ENCODE results near the gene FRMD4A. TPM values are rescaled to one million over a fixed set of nuclear protein-coding genes. Genes with fewer than 3 reads are reported as not detected.

The FRMD4A gene
- polyA plus RNA-seq, 3 donors: 82.0 to 91.8 (median 86.9) TPM

DNA sequence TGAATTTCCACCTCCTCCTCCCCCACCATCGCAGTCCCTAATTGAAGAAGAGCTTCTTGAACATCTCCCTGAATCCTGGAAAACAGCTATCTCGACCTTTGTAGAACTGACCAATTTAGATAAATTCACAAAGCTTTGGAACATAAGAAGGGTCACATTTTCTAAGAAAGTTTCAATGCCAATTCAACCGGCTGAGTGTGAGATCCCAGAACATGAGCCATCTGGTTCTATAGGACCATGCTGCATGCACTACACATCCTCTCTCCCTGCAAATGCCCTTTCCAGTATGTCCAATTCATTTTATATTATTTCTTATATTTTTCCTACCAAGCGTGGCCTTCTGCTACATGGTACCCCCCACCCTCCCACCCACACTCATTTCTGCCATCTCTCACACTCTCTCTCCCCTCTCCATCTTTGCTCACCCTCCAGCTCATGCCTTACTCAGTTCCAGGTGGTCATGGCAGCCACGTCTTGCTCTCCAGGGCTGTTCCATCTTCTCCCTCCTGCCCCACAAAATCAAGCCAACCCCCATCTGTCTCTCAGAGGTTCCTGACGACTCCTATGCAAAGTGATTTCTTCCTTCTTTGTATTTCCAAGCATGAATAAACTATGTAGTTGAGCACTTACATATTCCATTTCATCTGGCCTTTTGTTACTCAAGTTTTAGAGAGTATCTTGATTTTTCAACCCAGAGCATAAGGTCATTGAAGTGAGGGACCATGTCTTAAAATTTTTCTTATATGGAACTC is 19.3 kb downstream of the FRMD4A start:
- no peak for DNase-seq (ENCODE audit: extremely low read depth in 1 of 11, low read depth in 9 of 11, low spot score in 4 of 11)

- no peak for DNase-seq (ENCODE audit: extremely low read depth in 1 of 11, low read depth in 9 of 11, low spot score in 4 of 11)
These were observed 21.1 kb downstream of the FRMD4A start for GRCh38 chr10:14309593-14309992.

- no peak for DNase-seq (ENCODE audit: extremely low read depth in 1 of 11, low read depth in 9 of 11, low spot score in 4 of 11)
These were observed 24.5 kb downstream of the FRMD4A start for GRCh38 chr10:14306190-14306589.

- DNase-seq (ENCODE audit: extremely low read depth in 1 of 11, low read depth in 9 of 11, low spot score in 4 of 11): no peak
These were observed 26.7 kb downstream of the FRMD4A start for GRCh38 chr10:14304046-14304445.

DNA sequence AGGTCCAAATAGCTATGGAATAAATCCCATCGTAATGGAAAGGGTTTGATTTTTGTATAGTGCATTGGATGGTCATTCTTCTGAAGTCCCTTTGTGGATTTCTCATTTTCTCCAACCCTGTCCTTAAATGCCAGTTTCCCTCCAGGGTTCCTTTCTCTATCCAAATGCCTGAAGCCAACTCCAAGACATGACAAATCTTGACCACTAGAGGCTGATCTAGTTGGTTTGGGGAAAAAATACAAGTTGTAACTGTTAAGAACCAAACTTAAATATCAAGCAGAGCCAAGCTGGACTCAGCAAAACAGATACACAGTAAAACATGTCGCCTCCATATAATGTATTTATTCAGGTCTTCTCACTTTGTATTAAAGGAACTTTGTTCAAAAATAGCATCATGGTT is 28.7 kb downstream of the FRMD4A start:
- no peak for DNase-seq (ENCODE audit: extremely low read depth in 1 of 11, low read depth in 9 of 11, low spot score in 4 of 11)

DNA sequence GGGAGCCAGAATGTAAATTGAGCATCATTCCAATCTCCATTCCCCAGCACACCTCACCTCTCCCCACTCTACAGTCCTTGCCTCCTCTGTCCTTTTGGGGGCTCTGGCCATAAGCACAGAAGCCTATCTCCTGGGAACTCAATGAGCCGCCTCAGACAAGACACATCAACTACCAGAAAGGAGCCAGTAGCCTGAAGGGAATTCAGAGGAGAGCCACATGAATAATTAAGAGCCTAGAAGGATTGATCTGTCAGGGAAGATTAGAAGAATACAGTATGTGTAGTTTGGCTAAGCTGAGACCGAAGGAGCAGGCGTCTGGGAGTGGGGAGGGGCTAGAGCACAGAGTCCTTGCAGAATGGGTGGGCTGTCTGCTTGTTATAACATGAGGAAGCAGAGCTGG is 31.2 kb downstream of the FRMD4A start:
- no peak for DNase-seq (ENCODE audit: extremely low read depth in 1 of 11, low read depth in 9 of 11, low spot score in 4 of 11)

GRCh38 chr10:14296065-14296709 is 34.5 kb downstream of the FRMD4A start:
- DNase-seq (ENCODE audit: extremely low read depth in 1 of 11, low read depth in 9 of 11, low spot score in 4 of 11): no peak

- no peak for DNase-seq (ENCODE audit: extremely low read depth in 1 of 11, low read depth in 9 of 11, low spot score in 4 of 11)
These were observed 36.2 kb downstream of the FRMD4A start for GRCh38 chr10:14294347-14295059.

- DNase-seq (ENCODE audit: extremely low read depth in 1 of 11, low read depth in 9 of 11, low spot score in 4 of 11): no peak
These were observed 37.2 kb downstream of the FRMD4A start for GRCh38 chr10:14293526-14293925.

- DNase-seq (ENCODE audit: extremely low read depth in 1 of 11, low read depth in 9 of 11, low spot score in 4 of 11): no peak
These were observed 39.4 kb downstream of the FRMD4A start for GRCh38 chr10:14291296-14291695.

GRCh38 chr10:14285941-14286560 is 44.7 kb downstream of the FRMD4A start:
- no peak for DNase-seq (ENCODE audit: extremely low read depth in 1 of 11, low read depth in 9 of 11, low spot score in 4 of 11)

DNA sequence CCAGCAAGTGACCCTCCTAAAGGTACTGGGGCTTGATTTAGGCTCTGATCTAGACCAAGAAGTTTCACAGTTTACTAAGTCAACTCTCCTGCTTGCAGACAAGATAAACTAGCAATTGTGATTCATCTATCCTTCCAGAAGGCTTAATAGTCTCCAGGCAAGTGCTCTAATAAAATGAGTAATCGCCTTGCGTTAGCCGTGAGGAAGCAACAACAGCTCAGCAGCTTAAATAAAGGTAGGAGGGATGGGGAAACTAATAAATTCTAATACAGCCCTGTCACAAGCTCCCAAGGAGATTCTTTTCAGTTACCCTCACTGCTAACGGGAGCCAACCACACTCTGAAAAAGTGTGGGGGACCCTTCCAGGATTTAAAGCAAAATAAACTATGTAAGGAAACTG is 48.4 kb downstream of the FRMD4A start:
- no peak for DNase-seq (ENCODE audit: extremely low read depth in 1 of 11, low read depth in 9 of 11, low spot score in 4 of 11)

DNA sequence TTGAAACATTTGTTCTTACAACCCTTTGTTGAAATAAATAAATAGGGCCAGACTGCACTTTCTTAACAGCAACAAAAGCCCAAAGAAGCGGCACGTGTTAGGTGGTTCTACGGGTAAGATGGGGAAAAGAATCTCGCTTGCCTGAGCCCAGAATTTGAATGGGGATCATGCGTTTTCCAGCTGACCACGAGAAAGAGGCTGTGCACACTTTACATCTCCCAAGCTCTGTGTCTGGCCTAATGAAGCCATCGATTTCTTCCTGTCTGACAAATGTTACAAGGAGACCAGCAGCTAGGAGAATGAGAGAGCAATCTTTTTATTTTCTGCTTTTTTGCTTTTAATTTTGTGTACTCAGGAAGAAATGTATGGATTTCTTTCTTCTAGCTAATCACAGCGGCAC is 52.2 kb downstream of the FRMD4A start:
- no peak for DNase-seq (ENCODE audit: extremely low read depth in 1 of 11, low read depth in 9 of 11, low spot score in 4 of 11)

- no peak for DNase-seq (ENCODE audit: extremely low read depth in 1 of 11, low read depth in 9 of 11, low spot score in 4 of 11)
These were observed 54.5 kb downstream of the FRMD4A start for GRCh38 chr10:14276210-14276609.

DNA sequence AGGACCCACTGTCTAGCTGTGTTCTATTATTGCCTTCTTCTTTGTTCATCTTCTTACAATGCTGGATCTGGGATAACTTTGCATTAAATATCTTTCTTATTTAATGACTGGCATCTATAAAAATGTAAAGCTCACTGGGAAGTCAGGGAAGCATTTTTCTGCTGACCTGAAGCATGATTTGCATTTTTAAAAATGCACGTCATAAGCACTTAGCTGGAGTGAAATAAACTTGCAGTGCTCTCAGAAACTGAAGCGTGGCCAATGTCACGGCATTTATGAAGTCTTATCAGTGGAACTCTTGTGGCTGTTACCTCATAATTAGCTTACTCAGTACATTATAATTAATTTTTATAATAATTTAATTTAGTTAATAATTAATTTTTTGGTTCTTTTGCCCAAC is 59.1 kb downstream of the FRMD4A start:
- no peak for DNase-seq (ENCODE audit: extremely low read depth in 1 of 11, low read depth in 9 of 11, low spot score in 4 of 11)

DNA sequence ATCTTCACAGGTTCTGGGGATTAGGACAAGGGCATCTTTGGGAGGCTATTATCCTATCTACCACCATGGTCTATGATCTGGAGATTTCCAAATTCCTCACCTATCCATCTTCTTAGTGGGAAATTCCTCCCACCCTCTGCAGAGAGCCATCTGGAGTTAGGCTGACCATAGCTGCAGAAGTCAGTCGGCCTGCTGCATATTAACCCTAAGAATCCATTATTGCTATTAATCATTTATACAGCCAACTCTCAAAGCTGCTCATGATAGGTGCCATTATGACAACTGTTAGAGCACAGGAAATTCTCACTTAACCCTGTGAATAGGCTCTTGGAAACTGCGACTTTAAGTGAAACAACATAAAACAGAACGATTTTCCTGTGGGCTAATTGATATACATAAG is 60.4 kb downstream of the FRMD4A start:
- DNase-seq (ENCODE audit: extremely low read depth in 1 of 11, low read depth in 9 of 11, low spot score in 4 of 11): no peak

DNA sequence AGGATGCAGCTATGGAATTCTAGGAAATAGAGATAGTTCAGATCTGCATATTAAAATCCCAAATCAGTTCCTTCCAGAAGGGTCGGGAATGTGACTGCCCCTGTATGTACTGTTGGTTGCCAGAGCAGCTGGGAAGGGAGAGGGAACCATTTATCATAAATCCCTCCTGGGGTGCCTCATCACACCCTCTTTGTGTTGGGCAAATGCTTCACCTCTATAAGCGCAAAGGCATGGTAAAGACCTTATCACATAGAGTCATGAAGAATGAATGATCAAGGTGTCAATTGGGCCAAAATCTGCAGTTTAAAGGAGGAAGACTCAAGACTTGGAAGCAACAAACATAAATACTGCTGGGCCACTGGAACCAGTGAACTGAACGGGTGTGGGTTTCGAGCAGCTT is 65.0 kb downstream of the FRMD4A start:
- no peak for DNase-seq (ENCODE audit: extremely low read depth in 1 of 11, low read depth in 9 of 11, low spot score in 4 of 11)

GRCh38 chr10:14262836-14263425 is 67.8 kb downstream of the FRMD4A start:
- DNase-seq (ENCODE audit: extremely low read depth in 1 of 11, low read depth in 9 of 11, low spot score in 4 of 11): no peak

DNA sequence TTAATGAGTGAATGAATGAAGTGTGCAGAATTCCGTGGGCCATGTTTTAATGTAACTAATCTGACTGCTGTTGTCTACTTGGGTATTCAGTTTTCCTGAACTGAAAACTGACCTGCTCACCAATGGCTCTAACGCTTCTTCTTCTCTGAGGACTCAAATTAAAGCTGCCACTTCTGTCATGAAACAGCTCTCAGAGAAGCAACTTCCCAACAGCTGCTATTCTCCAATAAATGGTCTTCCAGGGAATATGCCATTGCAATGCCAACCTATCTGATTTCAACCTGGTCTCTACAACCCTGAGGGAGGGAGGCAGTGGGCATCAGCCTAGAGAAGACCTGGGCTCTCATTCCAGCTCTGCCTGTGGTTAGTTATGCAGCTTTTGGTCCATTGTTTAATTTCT is 69.4 kb downstream of the FRMD4A start:
- no peak for DNase-seq (ENCODE audit: extremely low read depth in 1 of 11, low read depth in 9 of 11, low spot score in 4 of 11)

All from renal cortex interstitium (tissue), 11 donors.